Epithelial cell of esophagus (primary cell): ENCODE measurements around the gene AADACL4.
"Not testable (repeated sequence)": the region's sequence is repeated elsewhere in the genome, so short reads cannot be mapped to it uniquely, and the experiment has no call there.

Source experiments
- DNase-seq: peaks from one replicate; pipeline ENCODE4 v3.0.0; 2010; ENCODE audit warnings: low read depth
- H3K4me3 ChIP-seq: 2 replicates; pipeline ENCODE4 v1.5.1; 2011; ENCODE audit warnings: mild to moderate bottlenecking, low read length, control low read depth
- CTCF ChIP-seq: IDR thresholded peaks from 2 replicates; pipeline ENCODE4 v1.5.1; 2011; ENCODE audit warnings: low read depth, mild to moderate bottlenecking, low read length, control low read depth, inconsistent platforms; ENCODE audit not compliant: insufficient read depth; ENCODE audit errors: missing control alignments

Gene AADACL4

GRCh38 chr1:12644237-12644636, 352 bp downstream of the AADACL4 start:
- DNase-seq, result no peak
- no peak for TF ChIP-seq CTCF
- H3K4me3 ChIP-seq, result no peak overlapping the region

- DNase-seq, result no peak
- no peak for TF ChIP-seq CTCF
- H3K4me3 ChIP-seq, result no peak overlapping the region
These were observed 944 bp downstream of the AADACL4 start for GRCh38 chr1:12644829-12645228.

- not testable (repeated sequence) for DNase-seq, H3K4me3 ChIP-seq
These were observed 1.5 kb downstream of the AADACL4 start for GRCh38 chr1:12645401-12645800.

DNA sequence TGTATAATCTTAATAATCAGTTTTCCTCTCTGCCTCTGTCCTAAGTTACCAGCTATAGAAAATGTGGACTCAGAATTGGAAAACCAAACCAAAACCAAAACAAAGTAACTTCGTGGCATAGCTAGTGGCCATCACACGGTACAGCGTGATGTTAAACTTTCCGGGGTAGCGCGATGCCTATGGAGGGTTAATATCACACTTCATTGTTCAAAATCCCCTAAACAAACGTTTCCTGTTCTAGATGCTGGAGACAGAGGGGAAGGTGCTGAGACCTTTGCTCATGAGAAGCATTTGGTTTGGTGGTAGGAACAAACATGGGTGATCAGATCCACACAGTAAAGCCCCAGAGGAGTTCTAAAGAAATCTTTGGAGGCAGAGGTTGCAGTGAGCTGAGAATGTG, 4.9 kb downstream of the AADACL4 start:
- no peak for TF ChIP-seq CTCF
- no peak overlapping the region for H3K4me3 ChIP-seq
- no peak for DNase-seq

DNA sequence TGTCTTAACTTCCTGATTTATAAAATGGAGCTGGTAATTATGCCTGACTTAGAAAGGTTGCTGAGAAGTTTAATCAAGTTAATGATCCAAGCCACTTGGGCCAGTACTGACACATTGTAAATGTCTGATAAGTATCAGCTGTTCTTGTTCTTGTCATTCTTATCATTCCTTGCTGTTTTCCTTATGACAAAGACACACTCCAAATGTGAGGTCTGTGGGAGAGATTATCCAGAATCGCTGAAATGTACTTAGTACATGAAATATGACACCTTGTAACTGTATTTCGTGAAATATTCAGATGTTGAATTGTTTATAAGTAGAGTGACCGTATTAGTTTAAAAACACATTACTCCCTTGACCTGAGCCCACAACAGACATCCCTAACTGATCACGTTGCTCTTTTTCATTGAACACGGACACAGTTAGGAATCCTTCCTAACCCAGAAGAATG, 6.1 kb downstream of the AADACL4 start:
- TF ChIP-seq CTCF, result no peak
- no peak for DNase-seq
- H3K4me3 ChIP-seq, result no peak overlapping the region

DNA sequence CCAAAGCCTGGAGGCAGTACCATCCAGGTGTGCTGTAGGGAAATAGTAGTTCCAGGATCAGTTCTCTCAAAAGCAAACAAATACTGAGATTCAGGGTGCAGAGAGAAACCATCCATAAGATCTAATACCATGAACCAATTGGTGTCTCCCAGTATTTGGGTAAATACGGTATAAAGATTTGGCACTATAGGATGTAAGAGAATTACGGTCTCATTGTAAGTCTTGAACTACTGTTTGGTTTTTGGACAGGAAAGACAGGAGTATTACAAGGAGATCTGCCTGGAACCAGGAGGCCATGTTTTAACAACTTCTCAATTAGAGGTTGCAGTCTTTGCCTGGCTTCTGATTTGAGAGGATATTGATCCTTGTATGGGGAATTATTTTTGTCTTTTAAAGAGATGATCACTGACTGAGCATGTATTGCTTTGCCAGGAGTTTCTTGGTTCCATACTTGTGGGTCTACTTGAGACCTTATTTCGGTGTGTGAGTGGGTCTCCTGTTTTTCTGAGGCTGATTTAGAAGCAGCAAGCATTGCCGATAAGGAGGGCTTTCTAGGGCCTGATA, 10.2 kb downstream of the AADACL4 start:
- peak; percentile 2 for DNase-seq
- no peak overlapping the region for H3K4me3 ChIP-seq
- no peak for TF ChIP-seq CTCF

- H3K4me3 ChIP-seq, result no peak overlapping the region
- TF ChIP-seq CTCF, result no peak
- DNase-seq, result no peak
These were observed 10.8 kb downstream of the AADACL4 start for GRCh38 chr1:12654657-12655056.
